HG03280 (cell line): ENCODE data around the gene DHX58.

ENCODE experiments used
- ATAC-seq: cut with Tn5 transposase; IDR thresholded peaks from one replicate; pipeline ENCODE4 v1.9.1; 2021; ENCODE audit warnings: mild to moderate bottlenecking, moderate library complexity; ENCODE audit not compliant: unreplicated experiment

The DHX58 gene

GRCh38 chr17:42130310-42130936, 17.9 kb upstream of the DHX58 start:
- no peak for ATAC-seq

- no peak for ATAC-seq
These were observed 16.8 kb upstream of the DHX58 start for GRCh38 chr17:42129109-42129837.

DNA sequence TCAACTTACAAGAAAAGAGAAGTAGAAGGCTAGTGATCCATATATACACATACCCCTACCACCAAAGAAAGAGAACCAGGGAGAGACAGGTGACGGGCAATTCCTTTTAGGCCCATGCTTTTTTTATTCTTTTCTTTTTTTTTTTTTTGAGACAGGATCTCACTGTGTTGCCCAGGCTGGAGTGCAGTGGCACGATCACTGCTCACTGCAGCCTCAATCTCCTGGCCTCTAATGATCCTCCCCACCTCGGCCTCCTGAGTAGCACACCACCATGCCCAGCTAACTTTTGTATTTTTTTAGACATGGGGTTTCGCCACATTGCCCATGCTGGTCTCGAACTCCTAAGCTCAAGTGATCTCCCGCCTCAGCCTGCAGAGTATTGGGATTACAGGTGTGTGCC, 14.9 kb upstream of the DHX58 start:
- no peak for ATAC-seq

GRCh38 chr17:42126836-42127235, 14.3 kb upstream of the DHX58 start:
- ATAC-seq: no peak

- no peak for ATAC-seq
These were observed 13.1 kb upstream of the DHX58 start for GRCh38 chr17:42125565-42125964.

- ATAC-seq: no peak
These were observed 11.7 kb upstream of the DHX58 start for GRCh38 chr17:42124256-42124655.

GRCh38 chr17:42122371-42123303, 10.1 kb upstream of the DHX58 start, which contains the start of gene HSPB9:
Gene HSPB9, plus strand, starts transcription at chr17:42122804. Its CDS starts 47 bp downstream, at chr17:42122851.
- no peak for ATAC-seq

GRCh38 chr17:42120770-42121769, 8.6 kb upstream of the DHX58 start, which contains the start of gene KAT2A:
Gene KAT2A, minus strand, starts transcription at chr17:42121367. Its CDS starts 63 bp downstream, at chr17:42121304.
- ATAC-seq: peak; percentile 78

GRCh38 chr17:42120161-42120769, 7.8 kb upstream of the DHX58 start:
- ATAC-seq: no peak

DNA sequence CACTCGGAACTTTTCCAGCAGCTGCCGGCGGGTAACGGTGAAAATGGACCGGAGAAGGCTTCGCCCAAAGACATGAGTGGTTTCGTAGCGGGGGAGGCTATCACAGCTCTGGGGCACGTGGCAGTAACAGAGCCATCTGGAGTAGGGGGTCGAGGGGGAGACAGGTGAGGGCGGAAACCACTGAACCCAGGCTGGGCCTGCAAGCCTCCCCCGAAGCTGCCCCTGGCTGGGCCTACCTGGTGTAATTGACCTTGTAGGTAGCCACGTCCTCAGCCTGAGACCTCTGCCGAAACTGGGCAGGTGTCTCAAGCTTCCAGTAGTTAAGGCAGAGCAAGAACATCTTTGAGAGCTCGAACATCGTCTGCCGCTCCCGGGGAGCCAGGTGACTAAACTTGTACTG, 6.8 kb upstream of the DHX58 start:
- no peak for ATAC-seq

DNA sequence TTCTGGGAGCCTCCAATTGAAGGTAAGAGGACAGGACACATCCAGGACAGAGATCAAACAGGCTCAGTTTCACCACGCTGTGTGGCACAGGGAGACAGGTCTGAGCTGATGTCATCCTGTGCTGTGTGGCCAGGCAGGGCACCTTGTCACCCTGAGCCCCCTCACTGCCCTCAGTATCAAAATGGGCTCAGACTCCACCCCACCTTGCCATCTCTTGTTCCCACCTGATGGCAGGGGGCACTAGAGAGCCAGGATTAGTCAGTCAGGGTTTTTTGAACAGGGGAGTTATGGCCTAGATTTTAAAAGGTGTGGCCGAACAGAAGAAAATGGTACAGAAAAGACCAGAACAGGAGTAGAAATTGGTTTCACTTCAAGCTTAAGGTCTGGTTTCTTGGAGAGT, 6.0 kb upstream of the DHX58 start:
- ATAC-seq: no peak

- no peak for ATAC-seq
These were observed 5.6 kb upstream of the DHX58 start for GRCh38 chr17:42118126-42118510.

DNA sequence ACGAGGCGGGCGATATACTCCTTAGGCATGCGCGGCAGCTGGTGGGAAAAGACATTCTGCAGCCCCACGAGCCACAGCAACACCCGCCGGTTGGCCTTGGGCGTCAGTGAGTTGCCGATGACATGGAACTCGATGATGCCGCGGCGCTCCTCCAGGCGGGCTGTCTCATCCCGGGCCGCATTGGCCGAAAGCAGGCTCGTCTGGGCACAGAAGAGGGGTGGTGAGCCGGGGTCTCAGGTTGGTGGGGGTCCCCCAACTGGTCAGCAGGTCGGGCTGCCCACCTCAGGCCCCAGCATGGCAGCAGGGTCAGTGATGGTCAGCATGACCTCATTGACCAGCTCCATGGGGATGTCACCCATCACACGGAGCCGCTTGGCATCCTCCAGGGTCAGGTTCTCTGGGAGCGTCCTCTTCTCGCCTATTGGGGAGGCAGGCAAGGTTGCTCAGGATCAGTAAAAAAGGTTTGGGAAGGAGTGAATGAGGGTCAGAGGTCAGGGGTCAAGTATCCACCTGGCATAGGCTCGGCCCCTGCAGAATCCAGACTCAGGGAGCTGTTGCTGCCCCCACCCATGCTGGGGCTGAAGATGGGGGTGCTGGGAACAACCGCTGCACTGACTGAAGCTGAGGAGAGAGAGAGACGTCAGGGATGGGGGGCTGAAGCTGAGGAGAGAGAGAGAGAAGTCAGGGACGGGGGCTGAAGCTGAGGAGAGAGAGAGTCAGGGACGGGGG, 5.0 kb upstream of the DHX58 start:
- ATAC-seq: no peak

DNA sequence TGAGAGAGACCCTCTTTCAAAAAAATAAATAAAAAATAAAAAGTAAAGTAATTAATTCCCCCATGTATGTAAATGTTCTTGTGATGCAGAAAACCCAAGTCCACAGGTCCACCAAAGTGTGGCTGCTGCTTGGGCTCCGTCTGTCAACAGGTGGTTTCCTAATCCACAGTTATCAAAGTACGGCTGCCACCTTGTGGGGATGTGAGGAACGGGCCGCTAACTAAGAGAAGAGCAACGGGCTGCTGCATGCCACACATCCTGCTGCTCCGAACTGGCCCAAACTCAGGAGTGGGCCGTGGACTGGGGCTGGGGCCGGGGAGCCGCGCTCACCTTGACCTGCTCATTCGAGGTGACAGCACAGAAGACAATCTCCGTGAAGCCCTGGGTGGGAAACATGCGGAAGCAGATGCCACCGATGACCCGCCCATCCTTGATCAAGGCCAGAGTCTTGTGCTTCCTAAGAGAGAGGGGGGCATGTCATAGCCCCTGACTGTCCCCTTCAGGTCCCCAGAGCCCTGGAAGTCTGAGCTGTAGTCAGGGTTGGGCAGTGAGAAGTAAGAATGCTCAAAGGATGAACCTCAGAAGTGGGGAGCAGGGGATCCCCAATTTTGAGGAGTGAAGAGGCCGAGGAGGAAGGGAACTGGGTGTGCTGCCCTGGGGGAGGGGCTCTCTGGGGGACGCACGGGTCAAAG, 4.3 kb upstream of the DHX58 start:
- ATAC-seq: no peak

DNA sequence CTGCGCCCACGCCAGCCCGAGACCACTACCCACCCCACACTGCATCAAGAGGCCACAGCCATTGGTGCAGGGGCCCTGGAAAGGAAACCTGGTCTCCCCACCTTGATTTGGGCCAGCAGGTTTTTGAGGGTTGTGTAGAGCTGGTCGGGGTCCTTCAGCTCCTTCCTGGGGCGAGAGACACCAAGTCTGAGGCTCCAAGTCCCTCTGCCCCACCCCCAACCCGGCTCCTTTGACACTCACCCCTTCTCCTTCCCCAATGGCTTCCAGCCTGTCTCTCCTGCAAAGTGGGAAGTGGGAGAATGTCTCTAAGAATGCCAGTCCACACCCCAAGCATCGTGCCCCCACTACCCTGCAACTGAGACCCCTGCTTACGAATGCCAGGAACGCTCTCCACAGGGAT, 1.6 kb upstream of the DHX58 start:
- ATAC-seq: no peak

- no peak for ATAC-seq
These were observed 967 bp upstream of the DHX58 start for GRCh38 chr17:42113293-42114069.

DNA sequence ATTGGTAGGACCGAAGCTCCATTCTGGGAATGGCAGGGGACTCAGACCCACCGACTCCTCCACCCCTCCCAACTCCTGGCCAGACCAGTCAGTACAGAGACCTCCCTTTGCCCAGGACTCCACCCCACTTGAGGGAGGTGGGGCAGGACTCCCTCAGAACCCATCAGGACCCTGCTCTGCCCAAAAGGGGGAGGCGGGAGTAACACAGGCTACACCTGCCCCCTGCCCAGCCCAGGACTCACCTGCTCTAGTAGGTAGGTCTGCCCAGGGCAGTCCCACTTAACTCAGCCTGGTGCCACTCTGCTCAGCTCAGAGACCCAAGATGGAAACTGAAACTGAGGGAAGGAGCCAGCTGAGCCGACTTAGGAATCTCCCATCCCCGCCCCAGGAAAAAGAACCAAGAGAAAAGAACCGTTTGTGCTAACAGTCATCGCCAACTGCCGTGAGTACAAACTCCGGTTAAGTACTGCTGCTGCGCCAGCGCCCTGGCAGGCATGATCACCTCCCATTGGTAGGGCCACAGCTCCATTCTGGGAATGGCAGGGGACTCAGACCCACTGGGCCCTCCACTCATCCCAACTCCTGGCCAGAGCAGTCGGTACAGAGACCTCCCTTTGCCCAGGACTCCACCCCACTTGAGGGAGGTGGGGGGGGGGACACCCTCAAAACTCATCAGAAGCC, 503 bp downstream of the DHX58 start:
- peak; percentile 2 for ATAC-seq
